Measurements from ENCODE around the gene CDS1. TPM values are rescaled to one million over a fixed set of nuclear protein-coding genes. Genes with fewer than 3 reads are reported as not detected.

The CDS1 gene
- total and polyA plus RNA-seq, 2 of the 8 experiments (the other 6 are each of a cell fraction or from before 2014, with no cell fraction given), result 8.7 to 13.9 TPM

DNA sequence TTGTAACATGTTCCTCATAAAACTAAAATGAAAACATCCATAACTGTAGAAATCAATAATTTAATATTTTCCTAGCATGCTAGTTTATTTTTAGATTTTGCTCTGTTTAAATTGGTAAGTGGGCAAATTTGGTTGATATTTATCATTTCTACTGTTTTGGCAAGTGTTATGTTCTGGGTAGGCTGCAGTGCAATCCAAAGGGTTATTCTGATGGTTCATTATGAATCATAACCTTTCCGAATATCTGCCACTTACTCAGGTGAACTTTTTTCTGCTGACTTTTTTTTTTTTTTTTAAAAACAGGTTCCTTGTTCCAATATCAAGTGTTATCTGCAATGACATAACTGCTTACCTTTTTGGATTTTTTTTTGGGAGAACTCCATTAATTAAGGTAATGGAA is 52.0 kb downstream of the CDS1 start:
- FAIRE-seq (no peak), DNase-seq (ENCODE audit: low read depth in 1 of 2, low spot score in 2 of 2) (no peak)
- Histone ChIP-seq H3K9ac (replicated peaks in 1 of 4; ENCODE audit: extremely low read depth in 1 of 4, low read depth in 3 of 4, low read length in 3 of 4) (no peak overlapping the region), H2AFZ (ENCODE audit: low read length) (no peak overlapping the region), H3K27me3 (replicated peaks in 1 of 4; ENCODE audit: control insufficient read depth in 3 of 4, extremely low read depth in 1 of 4, insufficient read depth in 3 of 4, low read length in 3 of 4) (no peaks in the 10 kb centered on the region), H2BK120ac (replicated peaks; ENCODE audit: low read depth, low read length) (no peak overlapping the region), H4K8ac (ENCODE audit: extremely low read depth, insufficient read depth, low read length) (no peak overlapping the region), H3K9me3 (ENCODE audit: insufficient read depth in 2 of 2, low read depth in 1 of 2, low read length in 1 of 2) (no peaks in the 10 kb centered on the region), H2AK5ac (ENCODE audit: low read depth, low read length) (no peak overlapping the region), H4K5ac (ENCODE audit: insufficient read length, low read depth, low read length) (no peak overlapping the region), H3K4ac (replicated peaks; ENCODE audit: insufficient read length, low read depth, low read length) (no peak overlapping the region), H3K79me1 (ENCODE audit: low read depth, low read length) (no peaks in the 10 kb centered on the region; the same call in 1 of the 2 replicates), H3K23me2 (ENCODE audit: low read depth, low read length) (no peaks in the 10 kb centered on the region), H3K4me1 (replicated peaks in 1 of 4; ENCODE audit: control insufficient read depth in 3 of 4, insufficient read depth in 4 of 4, low read length in 3 of 4) (peaks cover 0 to 3% (median 0%) of the 10 kb centered on the region in 4 experiments; a peak in 1 of 7 replicates), H3K4me2 (ENCODE audit: insufficient read depth in 1 of 2, low read depth in 2 of 2, low read length in 2 of 2) (no peak overlapping the region), H2BK5ac (ENCODE audit: low read depth, low read length) (no peak overlapping the region), H3K79me2 (ENCODE audit: control insufficient read depth in 1 of 2, insufficient read depth in 2 of 2, low read length in 2 of 2) (no peaks in the 10 kb centered on the region), H2BK12ac (ENCODE audit: low read depth, low read length) (no peak overlapping the region), H3K36me3 (ENCODE audit: control insufficient read depth in 2 of 4, insufficient read depth in 4 of 4, low read length in 3 of 4) (peaks cover 0 to 3% (median 0%) of the 10 kb centered on the region in 4 experiments; a peak in 2 of 8 replicates), H2BK15ac (ENCODE audit: low read length) (no peak overlapping the region), H2BK20ac (ENCODE audit: low read length) (no peak overlapping the region), H4K91ac (replicated peaks; ENCODE audit: insufficient read length, low read length) (no peak overlapping the region), H3K23ac (ENCODE audit: insufficient read length) (no peak overlapping the region), H3K27ac (ENCODE audit: low read depth, low read length) (no peak overlapping the region), H3K14ac (ENCODE audit: insufficient read length) (no peak overlapping the region), H3K18ac (ENCODE audit: extremely low read depth, low read length) (no peak overlapping the region), H3K56ac (replicated peaks; ENCODE audit: insufficient read length, low read depth, low read length) (no peak overlapping the region), H3K4me3 (ENCODE audit: extremely low read depth in 1 of 4, insufficient read depth in 2 of 4, low read depth in 3 of 4, low read length in 4 of 4) (no peak overlapping the region), H4K20me1 (replicated peaks in 1 of 2; ENCODE audit: control insufficient read depth in 1 of 2, insufficient read depth in 2 of 2, low read length in 2 of 2) (no peaks in the 10 kb centered on the region)
- CTCF ChIA-PET (ENCODE audit: partially characterized antibody), result no interaction called here
- 90% methylated on average over 1 of the region's 1 CpG; no CpG with 5 or more reads in 1 of the 2 experiments for WGBS, 2 experiments (ENCODE audit: extremely low coverage in 1 of 2, insufficient coverage in 1 of 2, insufficient read length in 1 of 2, insufficient replicate concordance in 2 of 2, low coverage in 1 of 2, low lambda C conversion rate in 2 of 2, missing lambda C conversion rate in 1 of 2)
- POLR2A ChIA-PET (ENCODE audit: partially characterized antibody), result no interaction called here
- TF ChIP-seq POLR2A (IDR thresholded peaks at IDR 0.05; ENCODE audit: control extremely low read depth in 1 of 2, low read depth in 2 of 2, low read length in 2 of 2) (no peak), SUZ12 (IDR thresholded peaks at IDR 0.05; ENCODE audit: low read length) (no peak), TCF12 (IDR thresholded peaks at IDR 0.05; ENCODE audit: low read depth, low read length) (no peak), TBP (IDR thresholded peaks at IDR 0.05; ENCODE audit: low read depth, low read length) (no peak), RFX5 (IDR thresholded peaks at IDR 0.05; ENCODE audit: borderline replicate concordance, low read depth, low read length) (no peak), BCL11A (IDR thresholded peaks at IDR 0.05; ENCODE audit: low read depth in 2 of 2, low read length in 2 of 2) (no peak)

All from H1 (cell line).